ENCODE measurements around the gene SLC34A3.
A peak's percentile ranks its signal among the peaks of the same experiment; 100 is the strongest.
"Not testable (repeated sequence)": the region's sequence is repeated elsewhere in the genome, so short reads cannot be mapped to it uniquely, and the experiment has no call there.

The SLC34A3 gene

GRCh38 chr9:137240318-137240840 lies 9.7 kb downstream of the SLC34A3 start:
- H3K36me3 ChIP-seq (ENCODE audit: insufficient read depth, low read length): peaks cover 15% of the 10 kb centered on the region; the same call in 1 of the 2 replicates
- peak overlapping the region; percentile 91 for H3K4me3 ChIP-seq (ENCODE audit: low read depth, low read length)
- H3K4me1 ChIP-seq (ENCODE audit: control insufficient read depth, insufficient read depth, low read length, unreplicated experiment): peaks cover 34% of the 10 kb centered on the region
- no peaks in the 10 kb centered on the region for H3K27me3 ChIP-seq (ENCODE audit: insufficient read depth, low read length)
- peak overlapping the region; percentile 21 for H2AFZ ChIP-seq (ENCODE audit: low read length, unreplicated experiment)
- H3K79me2 ChIP-seq (ENCODE audit: control insufficient read depth, insufficient read depth, low read length, unreplicated experiment): peaks cover 41% of the 10 kb centered on the region
- H3K27ac ChIP-seq (ENCODE audit: low read depth, low read length): peak overlapping the region; percentile 88

GRCh38 chr9:137240841-137241489 lies 10.3 kb downstream of the SLC34A3 start, which contains the start of gene TUBB4B:
Gene TUBB4B (plus strand): TSS chr9:137241287. CDS start chr9:137241361, 74 bp downstream.
- Histone ChIP-seq H2AFZ (ENCODE audit: low read length, unreplicated experiment) (peak within 1 kb of the TSS; percentile 21), H3K36me3 (ENCODE audit: insufficient read depth, low read length) (peaks cover 15% of the 10 kb centered on the region; the same call in 1 of the 2 replicates), H3K27ac (ENCODE audit: low read depth, low read length) (peak within 1 kb of the TSS; percentile 88), H3K27me3 (ENCODE audit: insufficient read depth, low read length) (no peaks in the 10 kb centered on the region), H3K79me2 (ENCODE audit: control insufficient read depth, insufficient read depth, low read length, unreplicated experiment) (peaks cover 41% of the 10 kb centered on the region), H3K4me3 (ENCODE audit: low read depth, low read length) (peak within 1 kb of the TSS; percentile 99), H3K4me1 (ENCODE audit: control insufficient read depth, insufficient read depth, low read length, unreplicated experiment) (peaks cover 34% of the 10 kb centered on the region)

- Histone ChIP-seq H3K79me2 (ENCODE audit: control insufficient read depth, insufficient read depth, low read length, unreplicated experiment) (peaks cover 41% of the 10 kb centered on the region), H3K4me1 (ENCODE audit: control insufficient read depth, insufficient read depth, low read length, unreplicated experiment) (peaks cover 32% of the 10 kb centered on the region), H3K27ac (ENCODE audit: low read depth, low read length) (peak overlapping the region; percentile 73)
Measured at GRCh38 chr9:137241490-137242268, 11.0 kb downstream of the SLC34A3 start.

GRCh38 chr9:137242269-137243203 lies 11.8 kb downstream of the SLC34A3 start:
- Histone ChIP-seq H3K27ac (ENCODE audit: low read depth, low read length) (peak overlapping the region; percentile 68; the same call in 1 of the 2 replicates), H3K4me3 (ENCODE audit: low read depth, low read length) (peak overlapping the region; percentile 99), H3K27me3 (ENCODE audit: insufficient read depth, low read length) (no peaks in the 10 kb centered on the region), H3K36me3 (ENCODE audit: insufficient read depth, low read length) (peaks cover 15% of the 10 kb centered on the region; the same call in 1 of the 2 replicates), H3K79me2 (ENCODE audit: control insufficient read depth, insufficient read depth, low read length, unreplicated experiment) (peaks cover 39% of the 10 kb centered on the region), H2AFZ (ENCODE audit: low read length, unreplicated experiment) (no peak overlapping the region), H3K4me1 (ENCODE audit: control insufficient read depth, insufficient read depth, low read length, unreplicated experiment) (peaks cover 30% of the 10 kb centered on the region)

More at GRCh38 chr9:137241490-137242268, 11.0 kb downstream of the SLC34A3 start:
- peaks cover 15% of the 10 kb centered on the region; the same call in 1 of the 2 replicates for H3K36me3 ChIP-seq (ENCODE audit: insufficient read depth, low read length)
- no peak overlapping the region for H2AFZ ChIP-seq (ENCODE audit: low read length, unreplicated experiment)
- peak overlapping the region; percentile 99 for H3K4me3 ChIP-seq (ENCODE audit: low read depth, low read length)
- H3K27me3 ChIP-seq (ENCODE audit: insufficient read depth, low read length): no peaks in the 10 kb centered on the region

GRCh38 chr9:137243266-137243625 lies 12.5 kb downstream of the SLC34A3 start:
- not testable (repeated sequence) for H3K27me3 ChIP-seq (ENCODE audit: insufficient read depth, low read length); H3K27ac ChIP-seq (ENCODE audit: low read depth, low read length); H2AFZ ChIP-seq (ENCODE audit: low read length, unreplicated experiment)
- peaks cover 28% of the 10 kb centered on the region for H3K4me1 ChIP-seq (ENCODE audit: control insufficient read depth, insufficient read depth, low read length, unreplicated experiment)
- H3K4me3 ChIP-seq (ENCODE audit: low read depth, low read length): peak overlapping the region; percentile 99; the same call in 1 of the 2 replicates
- H3K79me2 ChIP-seq (ENCODE audit: control insufficient read depth, insufficient read depth, low read length, unreplicated experiment): peaks cover 37% of the 10 kb centered on the region
- H3K36me3 ChIP-seq (ENCODE audit: insufficient read depth, low read length): peaks cover 15% of the 10 kb centered on the region; the same call in 1 of the 2 replicates

GRCh38 chr9:137243626-137244485 lies 13.2 kb downstream of the SLC34A3 start:
- H3K4me3 ChIP-seq (ENCODE audit: low read depth, low read length): peak overlapping the region; percentile 99; the same call in 1 of the 2 replicates
- H3K79me2 ChIP-seq (ENCODE audit: control insufficient read depth, insufficient read depth, low read length, unreplicated experiment): peaks cover 31% of the 10 kb centered on the region
- no peaks in the 10 kb centered on the region for H3K27me3 ChIP-seq (ENCODE audit: insufficient read depth, low read length)
- peaks cover 22% of the 10 kb centered on the region for H3K4me1 ChIP-seq (ENCODE audit: control insufficient read depth, insufficient read depth, low read length, unreplicated experiment)
- no peak overlapping the region for H2AFZ ChIP-seq (ENCODE audit: low read length, unreplicated experiment)
- no peak overlapping the region for H3K27ac ChIP-seq (ENCODE audit: low read depth, low read length)
- peaks cover 15% of the 10 kb centered on the region; the same call in 1 of the 2 replicates for H3K36me3 ChIP-seq (ENCODE audit: insufficient read depth, low read length)

- no peak overlapping the region for H3K4me3 ChIP-seq (ENCODE audit: low read depth, low read length)
- H3K36me3 ChIP-seq (ENCODE audit: insufficient read depth, low read length): peaks cover 15% of the 10 kb centered on the region; the same call in 1 of the 2 replicates
- no peak overlapping the region for H3K27ac ChIP-seq (ENCODE audit: low read depth, low read length)
- peaks cover 28% of the 10 kb centered on the region for H3K79me2 ChIP-seq (ENCODE audit: control insufficient read depth, insufficient read depth, low read length, unreplicated experiment)
- no peak overlapping the region for H2AFZ ChIP-seq (ENCODE audit: low read length, unreplicated experiment)
- peaks cover 20% of the 10 kb centered on the region for H3K4me1 ChIP-seq (ENCODE audit: control insufficient read depth, insufficient read depth, low read length, unreplicated experiment)
- H3K27me3 ChIP-seq (ENCODE audit: insufficient read depth, low read length): no peaks in the 10 kb centered on the region
Measured at GRCh38 chr9:137244486-137245449, 14.1 kb downstream of the SLC34A3 start.

- no peak overlapping the region for H2AFZ ChIP-seq (ENCODE audit: low read length, unreplicated experiment)
- H3K4me3 ChIP-seq (ENCODE audit: low read depth, low read length): no peak overlapping the region
- H3K27me3 ChIP-seq (ENCODE audit: insufficient read depth, low read length): no peaks in the 10 kb centered on the region
- H3K79me2 ChIP-seq (ENCODE audit: control insufficient read depth, insufficient read depth, low read length, unreplicated experiment): peaks cover 28% of the 10 kb centered on the region
- H3K4me1 ChIP-seq (ENCODE audit: control insufficient read depth, insufficient read depth, low read length, unreplicated experiment): peaks cover 20% of the 10 kb centered on the region
- H3K36me3 ChIP-seq (ENCODE audit: insufficient read depth, low read length): peaks cover 15% of the 10 kb centered on the region; the same call in 1 of the 2 replicates
- no peak overlapping the region for H3K27ac ChIP-seq (ENCODE audit: low read depth, low read length)
Measured at GRCh38 chr9:137245450-137246421, 15.0 kb downstream of the SLC34A3 start.
